HG02798 (cell line): ENCODE data around the gene THSD4.
"Not testable (repeated sequence)": the region's sequence is repeated elsewhere in the genome, so short reads cannot be mapped to it uniquely, and the experiment has no call there.

Experiments used
- ATAC-seq: cut with Tn5 transposase; IDR thresholded peaks from one replicate; pipeline ENCODE4 v1.9.1; 2021; ENCODE audit warnings: mild to moderate bottlenecking; ENCODE audit not compliant: unreplicated experiment, poor library complexity

Gene THSD4

GRCh38 chr15:71213943-71214342, 98.7 kb downstream of the THSD4 start:
- ATAC-seq = not testable (repeated sequence)

GRCh38 chr15:71215126-71215894, 100.0 kb downstream of the THSD4 start:
- ATAC-seq = no peak

- ATAC-seq = no peak
These were observed 103.1 kb downstream of the THSD4 start for GRCh38 chr15:71218272-71218805.

GRCh38 chr15:71219101-71219500, 103.8 kb downstream of the THSD4 start:
- no peak for ATAC-seq

- no peak for ATAC-seq
These were observed 104.4 kb downstream of the THSD4 start for GRCh38 chr15:71219645-71220044.

GRCh38 chr15:71220828-71221227, 105.6 kb downstream of the THSD4 start:
- ATAC-seq = no peak

GRCh38 chr15:71221417-71221816, 106.1 kb downstream of the THSD4 start:
- no peak for ATAC-seq

GRCh38 chr15:71223516-71223915, 108.2 kb downstream of the THSD4 start:
- ATAC-seq = no peak

- ATAC-seq = no peak
These were observed 108.8 kb downstream of the THSD4 start for GRCh38 chr15:71224024-71224423.

- ATAC-seq = no peak
These were observed 110.6 kb downstream of the THSD4 start for GRCh38 chr15:71225851-71226250.

GRCh38 chr15:71226536-71227455, 111.5 kb downstream of the THSD4 start:
- ATAC-seq = no peak

- no peak for ATAC-seq
These were observed 113.1 kb downstream of the THSD4 start for GRCh38 chr15:71228403-71228802.

- ATAC-seq = no peak
These were observed 115.0 kb downstream of the THSD4 start for GRCh38 chr15:71230303-71230702.

- ATAC-seq = no peak
These were observed 116.5 kb downstream of the THSD4 start for GRCh38 chr15:71231758-71232157.

- no peak for ATAC-seq
These were observed 117.1 kb downstream of the THSD4 start for GRCh38 chr15:71232411-71232810.

- no peak for ATAC-seq
These were observed 122.4 kb downstream of the THSD4 start for GRCh38 chr15:71237456-71238188.

GRCh38 chr15:71238926-71239325, 123.7 kb downstream of the THSD4 start:
- ATAC-seq = no peak

GRCh38 chr15:71239592-71240364, 124.5 kb downstream of the THSD4 start:
- ATAC-seq = no peak

- ATAC-seq = no peak
These were observed 127.0 kb downstream of the THSD4 start for GRCh38 chr15:71242292-71242691.

GRCh38 chr15:71244250-71244649, 129.0 kb downstream of the THSD4 start:
- ATAC-seq = no peak
